HG03045 (cell line): ENCODE data around the gene RPL11.
"Not testable (repeated sequence)": the region's sequence is repeated elsewhere in the genome, so short reads cannot be mapped to it uniquely, and the experiment has no call there.

ENCODE experiments used
- ATAC-seq: cut with Tn5 transposase; IDR thresholded peaks from one replicate; pipeline ENCODE4 v1.9.1; 2021; ENCODE audit warnings: mild to moderate bottlenecking, moderate library complexity; ENCODE audit not compliant: unreplicated experiment

Gene RPL11

DNA sequence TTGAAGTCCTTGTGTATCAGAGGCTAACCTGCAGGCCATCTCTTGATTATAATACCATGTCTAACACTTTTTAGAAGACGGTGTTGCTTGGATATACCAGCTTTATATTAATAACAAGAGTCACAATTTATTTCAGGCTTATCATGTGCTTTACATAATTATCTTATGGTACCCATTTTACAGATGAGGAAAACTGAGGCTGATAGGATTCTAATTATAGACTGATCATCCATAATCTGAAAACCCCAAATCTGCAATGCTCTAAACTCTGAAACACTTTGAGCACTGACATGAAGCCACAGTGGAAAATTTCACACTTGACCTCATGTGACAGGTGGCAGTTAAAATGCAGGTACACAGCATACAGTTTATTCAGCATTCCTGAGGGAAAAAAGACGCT lies 7.2 kb upstream of the RPL11 start:
- ATAC-seq, result no peak

DNA sequence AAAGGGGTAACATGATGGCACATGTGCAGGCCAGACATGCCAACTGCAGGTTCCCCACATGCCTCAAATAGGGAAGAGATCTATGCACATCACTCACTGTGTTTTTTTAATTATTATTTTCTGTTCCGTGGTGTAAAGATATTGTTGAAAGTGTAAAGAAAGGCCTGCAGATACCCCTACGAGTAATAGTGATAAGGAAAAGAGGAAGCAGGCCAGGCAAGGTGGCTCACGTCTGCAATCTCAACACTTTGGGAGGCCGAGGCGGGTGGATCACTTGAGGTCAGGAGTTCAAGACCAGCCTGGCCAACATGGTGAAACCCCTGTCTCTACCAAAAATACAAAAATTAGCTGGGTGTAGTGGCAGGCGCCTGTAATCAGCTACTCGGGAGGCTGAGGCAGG lies 6.4 kb upstream of the RPL11 start:
- ATAC-seq, result not testable (repeated sequence)

DNA sequence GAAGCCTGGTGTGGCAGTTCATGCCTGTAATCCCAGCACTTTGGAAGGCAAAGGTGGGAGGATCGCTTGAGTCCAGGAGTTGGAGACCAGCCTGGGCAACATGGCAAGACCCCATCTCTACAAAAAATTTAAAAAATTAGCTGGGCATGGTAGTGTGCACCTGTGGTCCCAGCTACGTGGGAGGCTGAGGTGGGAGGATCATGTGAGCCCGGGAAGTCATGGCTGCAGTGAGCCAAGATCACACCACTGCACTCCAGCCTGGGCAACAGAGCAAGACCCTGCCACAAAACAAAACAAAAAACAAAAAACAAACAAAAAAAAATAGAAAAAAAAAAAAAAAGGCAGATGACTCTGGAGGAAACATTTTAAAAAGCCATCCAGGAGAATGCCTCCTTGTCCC lies 3.9 kb upstream of the RPL11 start:
- ATAC-seq, result not testable (repeated sequence)

DNA sequence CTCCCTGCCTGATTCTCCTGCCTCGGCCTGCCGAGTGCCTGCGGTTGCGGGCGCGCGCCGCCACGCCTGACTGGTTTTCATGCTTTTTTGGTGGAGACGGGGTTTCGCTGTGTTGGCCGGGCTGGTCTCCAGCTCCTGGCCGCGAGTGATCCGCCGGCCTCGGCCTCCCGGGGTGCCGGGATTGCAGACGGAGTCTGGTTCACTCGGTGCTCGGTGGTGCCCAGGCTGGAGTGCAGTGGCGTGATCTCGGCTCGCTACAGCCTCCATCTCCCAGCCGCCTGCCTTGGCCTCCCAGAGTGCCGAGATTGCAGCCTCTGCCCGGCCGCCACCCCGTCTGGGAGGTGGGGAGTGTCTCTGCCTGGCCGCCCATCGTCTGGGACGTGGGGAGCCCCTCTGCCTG lies 3.3 kb upstream of the RPL11 start:
- ATAC-seq, result not testable (repeated sequence)

DNA sequence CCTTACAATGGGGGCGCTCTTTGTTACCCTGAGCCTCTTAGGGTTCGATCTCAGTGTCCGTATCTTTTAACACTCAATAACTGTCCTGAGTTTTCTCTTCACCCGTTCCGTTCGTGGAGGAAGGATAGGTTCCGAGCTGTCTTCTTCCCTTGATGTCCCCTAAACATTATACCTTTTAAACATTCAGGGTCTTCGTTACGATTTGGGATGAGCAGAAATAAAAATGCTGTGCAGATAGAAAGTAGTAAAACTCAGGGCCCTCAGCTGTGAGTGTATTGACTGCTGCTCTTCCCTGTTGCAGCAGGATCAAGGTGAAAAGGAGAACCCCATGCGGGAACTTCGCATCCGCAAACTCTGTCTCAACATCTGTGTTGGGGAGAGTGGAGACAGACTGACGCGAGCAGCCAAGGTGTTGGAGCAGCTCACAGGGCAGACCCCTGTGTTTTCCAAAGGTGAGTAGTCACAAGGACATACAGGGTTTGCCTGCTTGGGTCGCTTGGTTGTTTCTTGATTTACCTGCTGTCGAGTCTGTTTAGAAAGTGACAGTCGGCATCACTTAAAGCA lies 784 bp downstream of the RPL11 start:
- ATAC-seq, result no peak

DNA sequence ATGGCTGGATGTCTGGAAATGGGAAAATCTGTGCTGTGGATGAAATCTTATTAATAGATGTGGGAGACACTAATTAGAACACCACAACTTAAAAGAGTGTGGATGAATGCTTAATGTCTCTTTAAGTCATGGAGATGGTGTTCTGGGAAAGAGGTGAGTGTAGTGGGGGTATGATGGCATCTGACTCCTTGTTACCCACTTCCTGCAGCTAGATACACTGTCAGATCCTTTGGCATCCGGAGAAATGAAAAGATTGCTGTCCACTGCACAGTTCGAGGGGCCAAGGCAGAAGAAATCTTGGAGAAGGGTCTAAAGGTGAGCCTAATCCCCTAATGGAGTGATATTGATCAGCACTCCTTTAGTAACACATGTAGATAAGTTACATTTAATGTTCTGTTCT lies 2.0 kb downstream of the RPL11 start:
- no peak for ATAC-seq

DNA sequence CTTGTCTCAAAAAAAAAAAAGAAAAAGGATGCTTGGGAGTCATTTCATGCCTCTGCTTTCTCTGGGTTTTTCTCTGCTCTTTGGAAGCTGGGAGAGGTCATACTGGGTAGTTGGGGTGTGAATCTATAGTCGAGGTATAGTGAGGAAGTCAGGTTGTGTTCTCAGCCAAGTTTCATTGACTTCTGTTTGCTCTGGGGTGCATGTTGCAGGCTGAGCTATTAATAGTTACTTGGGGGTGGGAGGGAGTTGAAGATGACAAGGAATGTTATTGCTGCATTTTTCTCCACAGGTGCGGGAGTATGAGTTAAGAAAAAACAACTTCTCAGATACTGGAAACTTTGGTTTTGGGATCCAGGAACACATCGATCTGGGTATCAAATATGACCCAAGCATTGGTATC lies 2.8 kb downstream of the RPL11 start:
- no peak for ATAC-seq

DNA sequence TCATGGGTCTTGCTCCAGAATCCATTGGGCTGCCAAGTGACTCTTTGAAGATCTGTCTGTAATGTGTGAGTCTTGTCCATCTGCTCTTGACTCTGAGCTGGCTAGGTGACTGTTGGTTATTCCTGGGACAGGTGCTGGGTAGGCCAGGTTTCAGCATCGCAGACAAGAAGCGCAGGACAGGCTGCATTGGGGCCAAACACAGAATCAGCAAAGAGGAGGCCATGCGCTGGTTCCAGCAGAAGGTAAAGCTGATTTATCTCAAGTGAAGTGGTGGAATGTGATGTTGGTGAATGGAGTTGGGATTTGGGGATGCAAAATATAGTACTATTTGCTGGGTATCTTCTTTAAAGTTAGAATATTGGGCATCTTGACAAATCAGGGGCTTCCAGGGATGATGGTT lies 4.1 kb downstream of the RPL11 start:
- no peak for ATAC-seq

DNA sequence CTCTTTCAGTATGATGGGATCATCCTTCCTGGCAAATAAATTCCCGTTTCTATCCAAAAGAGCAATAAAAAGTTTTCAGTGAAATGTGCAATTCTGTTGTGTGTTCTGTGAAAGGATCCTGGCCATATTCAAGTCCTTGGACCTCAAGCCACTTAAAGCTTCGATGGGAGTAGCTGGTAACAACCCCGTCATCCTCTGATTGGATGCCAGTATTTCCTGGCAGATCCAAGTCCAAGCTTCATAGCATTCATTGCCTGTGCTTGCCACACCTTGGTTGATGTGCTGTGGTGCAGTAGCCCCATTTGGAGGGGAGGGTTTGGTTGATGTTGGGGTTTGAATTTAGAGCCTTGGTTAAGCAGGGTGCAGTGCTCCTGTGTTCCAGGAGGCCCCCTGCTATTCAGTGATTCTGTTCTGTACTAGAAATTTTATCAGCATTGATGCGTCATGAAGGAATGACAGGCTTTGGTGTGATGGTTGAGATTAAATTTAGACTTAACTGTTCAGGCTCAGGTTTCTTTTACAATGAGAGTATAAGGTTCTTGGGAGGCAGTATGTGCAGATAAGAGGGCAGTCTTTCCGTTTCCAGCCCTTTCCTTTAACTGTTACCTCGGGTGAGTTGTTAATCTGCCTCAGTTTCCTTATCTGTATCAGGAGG lies 4.9 kb downstream of the RPL11 start:
- ATAC-seq, result no peak

DNA sequence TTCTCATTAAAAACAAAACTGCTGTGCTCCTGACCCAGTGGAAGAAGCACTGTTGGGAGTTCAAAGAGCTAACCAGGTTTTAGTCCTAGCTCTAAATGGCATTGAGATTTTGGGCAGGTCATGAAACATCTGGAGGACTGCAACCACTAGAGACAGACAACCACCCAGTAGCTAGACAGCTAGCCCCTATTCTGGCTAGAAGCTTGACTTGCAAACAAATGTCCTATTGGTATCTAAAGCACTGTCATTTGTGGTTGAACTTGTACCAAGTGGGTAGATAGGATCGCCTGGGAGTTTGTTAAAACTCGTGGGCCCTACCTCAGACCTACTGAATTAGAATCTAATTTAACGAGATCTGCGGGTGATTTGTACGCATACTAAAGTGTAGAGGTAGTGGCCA lies 6.9 kb downstream of the RPL11 start:
- ATAC-seq, result no peak

DNA sequence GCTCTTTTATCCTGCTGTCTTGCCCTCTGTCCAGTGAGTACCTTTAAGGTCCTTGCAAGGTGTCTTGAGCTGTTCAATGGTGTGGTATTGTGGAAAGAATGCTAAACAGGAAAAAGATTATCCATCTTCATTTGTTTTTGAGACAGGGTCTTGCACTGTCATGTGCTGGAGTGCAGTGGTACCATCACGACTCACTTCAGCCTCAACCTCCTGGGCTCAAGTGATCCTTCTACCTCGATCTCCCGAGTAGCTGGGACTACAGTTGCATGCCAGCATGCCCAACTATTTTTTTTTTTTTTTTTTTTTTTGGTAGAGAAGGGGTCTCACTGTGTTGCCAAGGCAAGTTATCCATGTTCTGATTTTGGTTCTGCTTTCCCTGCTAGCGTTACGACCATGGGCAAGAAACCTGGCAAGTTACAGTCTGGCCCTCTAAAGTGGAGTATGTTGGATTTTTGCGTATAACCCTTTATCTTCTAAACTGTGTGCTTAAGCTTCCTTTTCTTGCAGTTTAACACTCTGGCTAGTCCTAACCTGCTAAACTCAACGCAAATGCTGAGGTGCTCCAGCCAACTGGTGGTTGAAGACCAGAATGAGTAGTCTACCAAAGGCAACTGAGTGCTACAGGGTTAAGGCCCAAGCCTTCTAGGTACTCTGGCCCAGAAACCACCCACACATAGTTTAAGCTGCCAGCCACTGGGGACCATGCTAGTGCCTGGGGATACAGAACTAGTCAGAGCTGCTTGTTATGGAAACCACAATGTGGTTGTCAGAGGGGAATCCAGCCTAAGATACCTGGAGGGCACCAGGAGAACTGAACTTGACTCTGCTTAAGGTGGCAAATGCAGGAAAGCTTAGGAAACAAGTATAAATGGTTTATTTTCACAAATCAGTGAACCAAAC lies 7.9 kb downstream of the RPL11 start:
- ATAC-seq, result no peak

DNA sequence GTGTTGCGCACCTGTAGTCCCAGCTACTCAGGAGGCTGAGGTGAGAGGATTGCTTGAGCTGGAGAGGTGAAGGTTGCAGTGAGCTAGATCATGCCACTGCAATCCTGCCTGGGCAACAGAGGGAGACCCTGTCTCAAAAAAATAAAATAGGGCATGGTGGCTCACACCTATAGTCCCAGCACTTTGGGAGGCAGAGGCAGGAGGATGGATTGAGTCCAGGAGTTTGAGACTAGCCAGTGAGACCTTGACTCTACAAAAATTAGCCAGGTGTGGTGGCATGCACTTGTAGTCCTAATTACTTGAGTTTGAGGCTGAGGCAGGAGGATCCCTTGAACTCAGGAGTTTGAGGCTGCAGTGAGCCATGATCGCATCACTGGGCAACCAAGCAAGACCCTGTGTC lies 9.7 kb downstream of the RPL11 start:
- ATAC-seq, result no peak

DNA sequence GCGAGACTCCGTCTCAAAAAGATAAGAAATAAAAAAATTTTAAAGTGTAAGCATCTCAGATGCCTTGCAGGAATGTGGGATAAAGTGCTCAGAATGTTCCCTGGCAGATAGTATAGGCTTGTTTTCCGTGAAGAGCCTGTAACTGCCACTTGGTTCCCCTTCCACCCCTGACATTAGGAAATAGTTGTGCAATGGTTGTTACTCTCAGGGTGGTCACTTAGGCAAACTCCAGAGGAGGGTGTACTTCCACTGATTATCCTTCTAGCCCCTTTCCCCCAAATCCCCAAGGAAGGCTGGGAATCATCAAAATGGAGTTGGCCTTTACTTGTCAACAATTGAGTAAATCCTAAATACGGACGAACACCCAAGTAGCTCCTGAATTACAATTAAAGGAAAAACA lies 10.4 kb downstream of the RPL11 start:
- ATAC-seq, result no peak

DNA sequence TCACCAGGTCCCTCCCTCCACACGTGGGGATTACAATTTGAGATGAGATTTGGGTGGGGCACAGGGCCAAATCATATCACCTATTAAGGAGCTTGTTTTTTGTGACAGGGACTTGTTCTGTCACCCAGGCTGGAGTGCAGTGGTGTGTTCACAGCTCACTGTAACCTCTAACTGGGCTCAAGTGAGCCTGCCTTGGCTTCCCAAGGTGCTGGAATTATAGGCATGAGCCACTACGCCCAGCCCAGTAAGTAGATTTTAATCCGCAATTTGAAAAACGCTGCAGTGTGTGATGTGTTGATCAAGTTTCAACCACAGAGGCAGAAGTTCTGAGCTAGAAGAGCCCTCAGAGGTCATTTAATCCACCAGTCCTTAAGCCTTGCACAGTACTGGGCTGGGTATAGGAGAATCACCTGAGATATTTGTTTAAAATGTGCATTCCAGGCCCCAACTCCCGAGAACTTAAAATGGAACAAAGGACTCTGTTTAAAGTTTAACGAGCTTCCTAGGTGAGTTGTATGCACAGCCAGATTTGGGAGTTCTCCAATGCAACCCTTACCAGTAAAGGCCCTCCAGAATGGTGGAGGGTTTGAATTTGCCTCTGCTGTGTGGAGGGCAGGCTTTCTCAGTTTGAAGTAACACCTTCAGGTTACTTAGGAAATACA lies 13.4 kb downstream of the RPL11 start:
- ATAC-seq, result no peak

DNA sequence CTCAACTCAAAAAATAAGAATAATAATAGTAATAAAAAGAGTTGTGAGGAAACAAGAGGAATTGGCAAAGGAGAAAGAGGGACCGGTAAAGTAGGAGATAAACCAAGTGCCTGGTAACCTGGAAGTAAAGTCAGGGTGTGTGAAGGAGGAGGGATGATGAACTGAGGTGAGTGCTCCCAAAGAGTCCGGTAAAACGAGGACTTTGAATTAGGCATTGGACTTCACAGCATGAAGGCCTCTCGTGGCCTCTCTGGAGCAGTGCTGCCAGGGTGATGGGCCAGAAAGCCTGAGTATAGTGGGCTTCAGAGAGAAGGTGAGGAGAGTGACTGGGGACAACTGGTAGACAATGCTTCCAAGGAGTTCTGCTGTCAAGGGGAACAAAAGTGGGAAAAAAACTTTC lies 17.6 kb downstream of the RPL11 start:
- no peak for ATAC-seq

DNA sequence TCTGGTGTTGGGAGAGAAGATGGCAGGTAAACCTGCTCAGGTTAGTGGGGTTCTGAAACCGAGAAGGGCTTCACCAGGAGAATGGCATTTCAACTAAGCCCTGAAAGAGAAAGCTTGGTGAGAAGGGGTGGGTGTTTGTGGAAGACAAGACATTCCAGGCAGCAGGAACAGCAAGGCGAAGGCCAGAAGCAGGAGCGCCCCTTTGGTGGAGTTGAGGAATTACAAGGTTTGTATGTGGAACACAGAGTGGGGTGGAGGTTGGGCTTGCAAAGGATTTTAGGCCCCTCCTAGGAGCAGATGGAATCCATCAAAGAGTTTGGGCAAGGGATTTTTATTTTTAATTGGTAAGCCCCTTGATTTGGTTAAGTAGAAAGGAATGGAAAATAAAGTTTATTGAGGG lies 26.9 kb downstream of the RPL11 start:
- no peak for ATAC-seq

DNA sequence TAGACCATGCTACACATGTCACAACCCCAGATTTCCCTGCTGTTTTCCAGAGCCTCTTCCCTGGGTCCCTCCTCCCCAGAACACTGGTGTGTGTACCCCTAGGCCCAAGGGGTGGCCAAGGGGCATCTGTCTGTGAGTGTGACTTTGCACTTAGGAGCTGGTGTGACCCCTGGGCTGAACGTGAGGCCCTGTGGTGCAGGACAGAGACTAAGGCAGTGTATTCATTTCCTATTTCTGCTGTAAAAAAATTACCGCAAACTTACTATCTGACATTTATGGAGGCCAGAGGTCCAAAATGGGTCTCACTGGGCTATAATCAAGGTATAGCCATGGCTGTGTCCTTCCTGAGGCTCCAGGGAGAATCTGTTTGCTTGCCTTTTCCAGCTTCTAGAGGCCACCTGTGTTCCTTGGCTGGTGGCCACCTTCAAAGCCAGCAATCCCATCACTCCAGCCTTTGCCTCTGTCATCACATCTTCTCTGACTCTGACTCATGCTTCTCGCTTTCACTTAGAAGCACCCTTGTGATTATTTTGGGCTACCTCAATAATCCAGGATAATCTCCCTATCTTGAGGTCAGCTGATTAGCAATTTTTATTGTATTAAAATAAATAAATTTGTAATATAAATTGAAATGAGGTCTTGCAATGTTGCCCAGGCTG lies 27.7 kb downstream of the RPL11 start:
- no peak for ATAC-seq

DNA sequence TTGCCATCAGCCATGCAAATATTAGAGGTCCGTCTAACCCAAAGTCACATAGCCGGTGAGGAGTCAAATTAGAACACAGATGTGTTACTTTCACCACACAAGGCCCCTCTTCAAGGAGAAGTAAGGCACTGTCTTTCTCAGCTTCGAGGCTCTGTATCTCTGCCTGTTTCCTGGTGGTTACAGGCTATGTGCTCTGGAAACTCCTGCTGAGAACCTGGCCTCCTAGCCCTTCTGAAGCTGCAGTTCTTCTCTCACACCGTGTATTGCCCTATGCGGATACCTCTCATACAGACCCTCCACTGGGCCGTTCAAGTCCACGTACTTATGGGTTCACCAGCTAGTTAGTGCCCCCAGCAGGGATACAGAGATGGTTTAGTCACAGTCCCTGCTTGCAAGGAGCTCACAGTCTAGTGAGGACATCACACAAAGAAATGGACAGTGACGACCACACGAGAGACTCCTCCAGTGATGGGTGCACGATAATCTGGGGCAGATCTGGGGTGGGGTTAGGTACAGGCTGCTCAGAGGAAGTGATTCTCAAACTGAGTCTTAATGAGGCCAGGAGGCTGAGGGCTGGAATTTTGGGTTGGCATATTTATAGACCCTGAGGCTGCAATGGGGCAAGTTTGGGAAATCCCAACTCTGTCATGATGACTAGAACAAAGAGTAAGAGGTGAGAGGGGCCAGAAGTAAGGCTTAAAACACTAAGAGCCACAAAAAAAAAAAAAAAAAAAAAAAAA lies 28.8 kb downstream of the RPL11 start:
- peak; percentile 58 for ATAC-seq

DNA sequence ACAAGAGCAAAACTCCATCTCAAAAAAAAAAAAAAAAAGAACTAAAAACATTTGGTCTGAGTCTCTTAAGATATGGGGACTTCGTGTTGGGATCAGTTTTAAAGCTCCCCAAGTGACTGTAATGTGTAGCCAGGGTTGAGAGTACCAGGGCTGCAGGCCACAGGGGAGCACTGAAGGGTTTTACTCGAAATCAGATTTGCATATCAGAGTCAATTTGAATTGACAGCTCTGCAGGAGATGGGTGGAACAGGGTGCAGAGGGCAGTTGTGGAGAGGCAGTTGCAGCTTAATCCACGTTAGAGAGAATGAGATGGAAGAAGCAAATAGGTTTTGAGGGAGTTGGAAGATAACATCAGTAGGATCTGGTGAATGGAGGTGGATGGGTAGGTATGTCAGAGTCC lies 31.0 kb downstream of the RPL11 start:
- ATAC-seq, result no peak

DNA sequence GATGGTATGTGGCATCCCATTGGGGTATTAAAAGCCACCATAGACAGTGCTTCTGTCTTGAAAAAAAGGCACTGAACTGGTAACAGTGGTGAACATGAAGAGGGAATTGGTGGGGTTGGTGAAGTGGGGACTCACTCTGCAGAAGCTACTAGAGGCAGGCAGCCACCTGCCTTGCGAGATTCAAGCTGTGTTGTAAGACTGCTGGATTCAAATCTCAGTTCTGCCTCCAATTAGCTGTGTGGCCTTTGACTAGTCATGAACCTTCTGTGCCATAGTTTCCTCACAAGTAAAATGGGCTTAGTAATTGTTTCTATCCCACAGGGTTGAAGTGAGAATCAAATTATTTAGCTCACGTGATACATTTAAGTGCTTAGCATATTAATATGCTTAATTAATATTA lies 35.1 kb downstream of the RPL11 start:
- ATAC-seq, result no peak
